HepG2 (cell line): ENCODE results near the gene ZNF526.

Experiments used
- BHLHE40 ChIP-seq: IDR thresholded peaks from 2 replicates; pipeline ENCODE4 v1.6.1; 2011; ENCODE audit warnings: low read length, improper control_type of control experiment
- E2F2 ChIP-seq: sonication (generic); formaldehyde crosslinking; IDR thresholded peaks from 2 replicates; pipeline ENCODE4 v1.4.0; 2020; ENCODE audit warnings: missing genetic modification reagents, borderline replicate concordance
- SP2 ChIP-seq: sonication (generic); formaldehyde crosslinking; IDR thresholded peaks from 2 replicates; pipeline ENCODE4 v1.5.1; 2020; ENCODE audit warnings: mild to moderate bottlenecking, missing genetic modification reagents
- ZNF3 ChIP-seq: IDR thresholded peaks from 2 replicates; pipeline ENCODE4 v1.7.0; 2017; ENCODE audit warnings: inconsistent platforms
- TF ChIP-seq, protein P1 (sequence below): sonication (generic); formaldehyde crosslinking; IDR thresholded peaks from 2 replicates; pipeline ENCODE4 v1.4.0; 2020; ENCODE audit warnings: missing genetic modification reagents
- TF ChIP-seq, protein P2 (sequence below): IDR thresholded peaks from 2 replicates; pipeline ENCODE4 v1.6.1; 2016; ENCODE audit warnings: low read depth, missing genetic modification reagents, missing compliant biosample characterization
- TF ChIP-seq, protein P3 (sequence below): sonication (generic); formaldehyde crosslinking; conservative IDR thresholded peaks from 2 replicates; pipeline ENCODE4 v1.4.0; 2020; ENCODE audit warnings: mild to moderate bottlenecking, missing genetic modification reagents, moderate library complexity
- TF ChIP-seq, protein P4 (sequence below): sonication (generic); formaldehyde crosslinking; IDR thresholded peaks from 2 replicates; pipeline ENCODE4 v1.5.0; 2020; ENCODE audit warnings: mild to moderate bottlenecking, missing genetic modification reagents, moderate library complexity

DNA sequence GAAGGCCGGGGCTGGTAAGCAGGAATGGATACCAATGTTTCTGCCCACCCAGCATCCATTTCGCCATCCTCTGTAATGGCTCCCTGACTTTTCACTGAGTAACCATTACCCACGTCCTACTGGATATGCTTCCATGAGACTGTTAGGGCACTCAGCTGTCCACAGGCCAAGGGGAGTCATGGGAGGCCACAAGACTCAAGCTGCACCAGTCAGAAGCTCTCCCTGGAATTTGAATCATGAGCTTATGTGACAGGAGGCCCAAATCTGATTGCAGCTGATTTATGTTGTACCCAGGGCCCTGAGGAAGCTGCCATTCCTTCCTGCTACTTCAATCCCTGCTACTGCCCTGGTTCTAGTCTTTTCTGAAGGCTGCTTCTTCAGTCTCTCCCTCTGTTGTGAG lies 31.0 kb upstream of the ZNF526 start:
- TF ChIP-seq, protein P1, sequence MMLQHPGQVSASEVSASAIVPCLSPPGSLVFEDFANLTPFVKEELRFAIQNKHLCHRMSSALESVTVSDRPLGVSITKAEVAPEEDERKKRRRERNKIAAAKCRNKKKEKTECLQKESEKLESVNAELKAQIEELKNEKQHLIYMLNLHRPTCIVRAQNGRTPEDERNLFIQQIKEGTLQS, result no peak
- TF ChIP-seq, protein P2, sequence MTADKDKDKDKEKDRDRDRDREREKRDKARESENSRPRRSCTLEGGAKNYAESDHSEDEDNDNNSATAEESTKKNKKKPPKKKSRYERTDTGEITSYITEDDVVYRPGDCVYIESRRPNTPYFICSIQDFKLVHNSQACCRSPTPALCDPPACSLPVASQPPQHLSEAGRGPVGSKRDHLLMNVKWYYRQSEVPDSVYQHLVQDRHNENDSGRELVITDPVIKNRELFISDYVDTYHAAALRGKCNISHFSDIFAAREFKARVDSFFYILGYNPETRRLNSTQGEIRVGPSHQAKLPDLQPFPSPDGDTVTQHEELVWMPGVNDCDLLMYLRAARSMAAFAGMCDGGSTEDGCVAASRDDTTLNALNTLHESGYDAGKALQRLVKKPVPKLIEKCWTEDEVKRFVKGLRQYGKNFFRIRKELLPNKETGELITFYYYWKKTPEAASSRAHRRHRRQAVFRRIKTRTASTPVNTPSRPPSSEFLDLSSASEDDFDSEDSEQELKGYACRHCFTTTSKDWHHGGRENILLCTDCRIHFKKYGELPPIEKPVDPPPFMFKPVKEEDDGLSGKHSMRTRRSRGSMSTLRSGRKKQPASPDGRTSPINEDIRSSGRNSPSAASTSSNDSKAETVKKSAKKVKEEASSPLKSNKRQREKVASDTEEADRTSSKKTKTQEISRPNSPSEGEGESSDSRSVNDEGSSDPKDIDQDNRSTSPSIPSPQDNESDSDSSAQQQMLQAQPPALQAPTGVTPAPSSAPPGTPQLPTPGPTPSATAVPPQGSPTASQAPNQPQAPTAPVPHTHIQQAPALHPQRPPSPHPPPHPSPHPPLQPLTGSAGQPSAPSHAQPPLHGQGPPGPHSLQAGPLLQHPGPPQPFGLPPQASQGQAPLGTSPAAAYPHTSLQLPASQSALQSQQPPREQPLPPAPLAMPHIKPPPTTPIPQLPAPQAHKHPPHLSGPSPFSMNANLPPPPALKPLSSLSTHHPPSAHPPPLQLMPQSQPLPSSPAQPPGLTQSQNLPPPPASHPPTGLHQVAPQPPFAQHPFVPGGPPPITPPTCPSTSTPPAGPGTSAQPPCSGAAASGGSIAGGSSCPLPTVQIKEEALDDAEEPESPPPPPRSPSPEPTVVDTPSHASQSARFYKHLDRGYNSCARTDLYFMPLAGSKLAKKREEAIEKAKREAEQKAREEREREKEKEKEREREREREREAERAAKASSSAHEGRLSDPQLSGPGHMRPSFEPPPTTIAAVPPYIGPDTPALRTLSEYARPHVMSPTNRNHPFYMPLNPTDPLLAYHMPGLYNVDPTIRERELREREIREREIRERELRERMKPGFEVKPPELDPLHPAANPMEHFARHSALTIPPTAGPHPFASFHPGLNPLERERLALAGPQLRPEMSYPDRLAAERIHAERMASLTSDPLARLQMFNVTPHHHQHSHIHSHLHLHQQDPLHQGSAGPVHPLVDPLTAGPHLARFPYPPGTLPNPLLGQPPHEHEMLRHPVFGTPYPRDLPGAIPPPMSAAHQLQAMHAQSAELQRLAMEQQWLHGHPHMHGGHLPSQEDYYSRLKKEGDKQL (CRISPR knock-in tag), result no peak
- TF ChIP-seq, protein P3, sequence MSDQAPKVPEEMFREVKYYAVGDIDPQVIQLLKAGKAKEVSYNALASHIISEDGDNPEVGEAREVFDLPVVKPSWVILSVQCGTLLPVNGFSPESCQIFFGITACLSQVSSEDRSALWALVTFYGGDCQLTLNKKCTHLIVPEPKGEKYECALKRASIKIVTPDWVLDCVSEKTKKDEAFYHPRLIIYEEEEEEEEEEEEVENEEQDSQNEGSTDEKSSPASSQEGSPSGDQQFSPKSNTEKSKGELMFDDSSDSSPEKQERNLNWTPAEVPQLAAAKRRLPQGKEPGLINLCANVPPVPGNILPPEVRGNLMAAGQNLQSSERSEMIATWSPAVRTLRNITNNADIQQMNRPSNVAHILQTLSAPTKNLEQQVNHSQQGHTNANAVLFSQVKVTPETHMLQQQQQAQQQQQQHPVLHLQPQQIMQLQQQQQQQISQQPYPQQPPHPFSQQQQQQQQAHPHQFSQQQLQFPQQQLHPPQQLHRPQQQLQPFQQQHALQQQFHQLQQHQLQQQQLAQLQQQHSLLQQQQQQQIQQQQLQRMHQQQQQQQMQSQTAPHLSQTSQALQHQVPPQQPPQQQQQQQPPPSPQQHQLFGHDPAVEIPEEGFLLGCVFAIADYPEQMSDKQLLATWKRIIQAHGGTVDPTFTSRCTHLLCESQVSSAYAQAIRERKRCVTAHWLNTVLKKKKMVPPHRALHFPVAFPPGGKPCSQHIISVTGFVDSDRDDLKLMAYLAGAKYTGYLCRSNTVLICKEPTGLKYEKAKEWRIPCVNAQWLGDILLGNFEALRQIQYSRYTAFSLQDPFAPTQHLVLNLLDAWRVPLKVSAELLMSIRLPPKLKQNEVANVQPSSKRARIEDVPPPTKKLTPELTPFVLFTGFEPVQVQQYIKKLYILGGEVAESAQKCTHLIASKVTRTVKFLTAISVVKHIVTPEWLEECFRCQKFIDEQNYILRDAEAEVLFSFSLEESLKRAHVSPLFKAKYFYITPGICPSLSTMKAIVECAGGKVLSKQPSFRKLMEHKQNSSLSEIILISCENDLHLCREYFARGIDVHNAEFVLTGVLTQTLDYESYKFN, result no peak
- TF ChIP-seq ZNF3, result no peak
- TF ChIP-seq, protein P4, sequence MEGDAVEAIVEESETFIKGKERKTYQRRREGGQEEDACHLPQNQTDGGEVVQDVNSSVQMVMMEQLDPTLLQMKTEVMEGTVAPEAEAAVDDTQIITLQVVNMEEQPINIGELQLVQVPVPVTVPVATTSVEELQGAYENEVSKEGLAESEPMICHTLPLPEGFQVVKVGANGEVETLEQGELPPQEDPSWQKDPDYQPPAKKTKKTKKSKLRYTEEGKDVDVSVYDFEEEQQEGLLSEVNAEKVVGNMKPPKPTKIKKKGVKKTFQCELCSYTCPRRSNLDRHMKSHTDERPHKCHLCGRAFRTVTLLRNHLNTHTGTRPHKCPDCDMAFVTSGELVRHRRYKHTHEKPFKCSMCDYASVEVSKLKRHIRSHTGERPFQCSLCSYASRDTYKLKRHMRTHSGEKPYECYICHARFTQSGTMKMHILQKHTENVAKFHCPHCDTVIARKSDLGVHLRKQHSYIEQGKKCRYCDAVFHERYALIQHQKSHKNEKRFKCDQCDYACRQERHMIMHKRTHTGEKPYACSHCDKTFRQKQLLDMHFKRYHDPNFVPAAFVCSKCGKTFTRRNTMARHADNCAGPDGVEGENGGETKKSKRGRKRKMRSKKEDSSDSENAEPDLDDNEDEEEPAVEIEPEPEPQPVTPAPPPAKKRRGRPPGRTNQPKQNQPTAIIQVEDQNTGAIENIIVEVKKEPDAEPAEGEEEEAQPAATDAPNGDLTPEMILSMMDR (CRISPR knock-in tag), result no peak
- TF ChIP-seq BHLHE40, result no peak
- TF ChIP-seq E2F2 (CRISPR knock-in tag), result no peak
- no peak for TF ChIP-seq SP2
